NOMO-1 treated with DMSO at 0.1 percent for 48 hours (cell line): ENCODE measurements around the gene ARHGAP23.
"Not testable (repeated sequence)": the region's sequence is repeated elsewhere in the genome, so short reads cannot be mapped to it uniquely, and the experiment has no call there.

ENCODE experiments used
- DNase-seq: peaks from one replicate; lab custom pipeline; 2025; ENCODE audit not compliant: unreplicated experiment; lab: John Stamatoyannopoulos, UW

The ARHGAP23 gene

GRCh38 chr17:38484242-38485145, 56.2 kb downstream of the ARHGAP23 start:
- DNase-seq, result peak; percentile 52

DNA sequence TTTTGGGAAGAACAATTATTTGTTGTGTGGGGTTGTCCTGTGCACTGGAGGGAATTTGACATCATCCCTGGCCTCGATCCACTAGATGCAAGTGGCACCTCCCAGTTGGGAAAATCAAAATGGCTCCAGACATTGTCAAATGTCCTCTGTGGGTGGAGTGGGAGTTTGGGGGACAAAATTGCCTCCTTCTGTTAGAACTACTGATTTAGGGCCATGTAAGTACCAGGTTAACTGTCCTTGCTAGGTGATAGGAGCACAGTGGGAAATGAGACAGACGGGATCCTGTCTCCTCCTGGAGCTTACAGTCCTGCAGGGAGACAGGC, 56.8 kb downstream of the ARHGAP23 start:
- DNase-seq, result no peak

DNA sequence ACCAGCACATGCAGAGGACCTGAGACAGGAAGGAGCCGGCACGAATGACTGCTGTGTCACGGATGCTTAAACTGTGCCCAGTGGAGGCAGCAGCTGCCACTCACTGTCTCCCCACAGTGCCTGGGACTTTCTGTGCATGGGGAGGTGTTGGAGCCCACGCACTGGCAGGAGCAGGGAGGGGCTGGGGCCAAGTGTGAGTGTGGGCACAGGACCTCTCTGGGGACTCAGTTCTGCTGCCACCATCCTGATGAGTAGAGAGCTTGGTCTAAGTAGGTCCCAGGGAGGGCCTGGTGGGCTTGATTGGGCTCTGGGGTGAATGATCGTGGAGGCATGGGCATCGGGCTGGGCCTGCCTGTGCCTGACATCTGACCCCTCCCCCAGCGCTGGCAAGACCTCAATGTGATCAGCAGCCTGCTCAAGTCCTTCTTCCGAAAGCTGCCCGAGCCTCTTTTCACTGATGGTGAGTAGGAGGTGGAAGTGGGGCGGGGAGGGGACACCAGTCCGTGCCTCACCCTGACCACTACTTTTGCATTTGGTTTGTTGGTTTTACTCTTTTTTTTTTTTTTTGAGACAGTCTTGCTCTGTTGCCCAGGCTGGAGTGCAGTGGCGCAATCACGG, 57.5 kb downstream of the ARHGAP23 start:
- not testable (repeated sequence) for DNase-seq

- not testable (repeated sequence) for DNase-seq
Measured at GRCh38 chr17:38489774-38490173, 61.5 kb downstream of the ARHGAP23 start.

DNA sequence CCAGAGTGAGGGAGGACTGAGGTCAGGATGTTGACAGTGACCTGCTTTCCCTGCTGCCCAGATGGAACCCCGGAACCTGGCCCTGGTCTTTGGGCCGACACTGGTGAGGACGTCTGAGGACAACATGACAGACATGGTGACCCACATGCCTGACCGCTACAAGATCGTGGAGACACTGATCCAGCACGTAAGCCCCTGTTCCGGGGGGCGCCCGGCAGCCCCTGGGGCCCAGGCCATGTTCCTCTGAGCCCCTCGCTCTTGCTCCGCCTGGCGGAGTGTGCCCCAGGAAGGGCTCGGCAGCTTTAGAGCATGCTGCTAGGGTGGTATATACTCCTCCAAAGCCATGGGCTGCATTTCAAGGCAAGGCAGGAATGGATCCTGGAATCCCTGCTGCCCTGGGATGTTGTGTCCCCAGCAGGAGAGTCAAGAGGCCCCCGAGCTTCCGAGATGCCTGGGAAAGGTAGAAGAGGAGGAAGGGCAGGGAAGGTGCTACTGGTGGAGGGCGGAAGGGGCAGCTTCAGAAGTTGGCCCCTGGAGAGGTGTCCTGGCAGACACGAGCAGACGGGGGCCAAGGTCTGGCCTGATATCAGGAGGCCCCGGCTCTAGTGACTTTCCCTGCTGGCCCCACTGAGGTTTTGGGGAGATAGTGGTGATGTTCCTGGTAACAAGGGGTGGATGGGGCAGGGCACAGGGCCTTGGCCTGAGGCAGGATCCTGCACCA, 63.2 kb downstream of the ARHGAP23 start:
- not testable (repeated sequence) for DNase-seq

GRCh38 chr17:38492067-38493040, 64.1 kb downstream of the ARHGAP23 start:
- peak; percentile 73 for DNase-seq

GRCh38 chr17:38494152-38494551, 65.9 kb downstream of the ARHGAP23 start:
- DNase-seq, result not testable (repeated sequence)

DNA sequence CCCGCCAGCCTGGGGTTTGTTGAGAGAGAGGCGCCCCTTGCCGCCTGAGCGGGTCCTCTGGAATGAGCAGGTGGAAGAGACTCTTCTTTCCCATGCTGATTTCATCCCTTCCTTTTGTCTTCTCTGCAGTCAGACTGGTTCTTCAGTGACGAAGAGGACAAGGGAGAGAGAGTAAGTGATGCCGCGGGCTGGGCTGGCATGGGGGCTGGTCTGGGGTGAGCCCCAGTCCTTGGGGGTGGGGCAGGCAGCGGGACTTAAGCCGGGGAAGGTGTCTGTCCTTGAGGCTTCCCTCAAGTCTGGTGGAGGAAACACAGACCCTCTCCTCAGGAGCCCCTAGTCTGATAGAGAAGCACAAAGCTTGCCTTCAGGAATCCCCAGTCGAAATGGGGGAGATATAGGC, 69.4 kb downstream of the ARHGAP23 start:
- DNase-seq, result not testable (repeated sequence)

DNA sequence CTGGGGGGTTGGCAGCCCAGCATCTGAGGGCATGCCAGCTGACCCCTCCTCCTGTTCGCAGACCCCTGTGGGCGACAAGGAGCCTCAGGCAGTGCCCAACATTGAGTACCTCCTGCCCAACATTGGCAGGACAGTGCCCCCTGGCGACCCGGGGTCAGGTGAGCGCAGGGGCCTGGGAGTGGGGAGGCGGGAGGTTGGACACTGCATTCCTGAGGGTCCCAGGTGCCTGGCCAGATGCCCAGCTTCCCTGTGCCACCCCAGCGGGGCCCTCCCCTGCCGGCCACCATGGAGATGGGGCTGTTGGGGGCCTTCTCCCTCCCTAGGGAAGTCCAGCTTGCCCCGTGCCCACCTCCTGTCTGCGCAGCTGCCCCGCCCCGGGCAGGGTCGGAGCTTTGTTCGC, 70.1 kb downstream of the ARHGAP23 start:
- DNase-seq, result no peak

DNA sequence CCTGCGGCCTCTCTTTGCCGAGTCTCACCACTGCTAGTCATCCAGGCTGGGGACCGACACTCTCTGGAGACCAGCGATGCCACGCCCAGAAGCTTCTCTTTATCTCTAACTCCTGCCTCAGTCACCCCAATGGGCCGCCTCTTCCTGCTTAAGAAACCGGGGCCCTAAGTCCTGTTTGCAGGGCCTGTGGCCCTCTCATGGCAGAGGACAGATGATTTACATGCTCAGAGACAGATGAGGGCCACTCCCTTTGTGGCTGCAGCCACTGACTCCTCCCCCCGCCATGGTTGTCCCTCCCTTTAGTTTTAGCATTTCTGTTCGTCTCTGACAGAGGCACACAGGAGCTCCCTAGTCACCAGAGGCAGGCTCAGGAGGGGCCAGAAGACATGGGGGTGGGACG, 71.0 kb downstream of the ARHGAP23 start:
- DNase-seq, result not testable (repeated sequence)

DNA sequence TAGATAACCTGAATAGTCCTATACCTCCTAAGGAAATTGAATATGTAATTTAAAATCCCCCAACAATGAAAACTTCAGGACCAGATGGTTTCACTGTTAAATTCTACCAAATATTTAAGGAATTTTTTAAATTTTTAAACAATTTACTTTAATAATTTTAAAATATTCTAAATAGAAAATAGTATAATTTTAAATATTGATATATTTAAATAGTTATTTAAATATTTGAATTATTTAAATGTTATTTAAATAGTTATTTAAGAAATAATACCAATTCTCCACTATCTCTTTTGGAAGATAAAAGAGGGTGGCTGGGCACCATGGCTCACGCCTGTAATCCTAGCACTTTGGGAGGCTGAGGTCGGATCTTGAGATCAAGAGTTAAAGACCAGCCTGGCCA, 73.5 kb downstream of the ARHGAP23 start:
- DNase-seq, result not testable (repeated sequence)

- DNase-seq, result not testable (repeated sequence)
Measured at GRCh38 chr17:38503286-38503913, 75.1 kb downstream of the ARHGAP23 start.

DNA sequence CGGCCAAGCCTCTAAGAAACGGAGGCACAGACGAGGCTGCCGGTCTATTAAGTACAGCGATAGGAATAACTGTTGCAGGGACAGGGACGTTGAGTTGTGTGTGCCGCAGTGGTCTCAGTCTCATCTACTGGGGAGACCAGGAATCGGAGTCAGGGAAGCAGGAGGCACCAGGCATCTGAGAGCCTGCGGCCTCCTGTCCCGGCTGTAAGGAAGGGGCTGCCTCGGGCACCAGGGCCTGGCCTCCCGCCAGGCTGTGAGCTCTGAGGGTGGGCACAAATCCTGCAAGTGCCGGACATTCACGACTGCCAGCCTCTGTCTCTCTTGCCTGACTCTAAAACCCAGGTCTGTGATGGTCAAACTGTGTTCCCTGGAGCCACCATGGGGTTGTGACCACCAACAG, 76.0 kb downstream of the ARHGAP23 start:
- no peak for DNase-seq

DNA sequence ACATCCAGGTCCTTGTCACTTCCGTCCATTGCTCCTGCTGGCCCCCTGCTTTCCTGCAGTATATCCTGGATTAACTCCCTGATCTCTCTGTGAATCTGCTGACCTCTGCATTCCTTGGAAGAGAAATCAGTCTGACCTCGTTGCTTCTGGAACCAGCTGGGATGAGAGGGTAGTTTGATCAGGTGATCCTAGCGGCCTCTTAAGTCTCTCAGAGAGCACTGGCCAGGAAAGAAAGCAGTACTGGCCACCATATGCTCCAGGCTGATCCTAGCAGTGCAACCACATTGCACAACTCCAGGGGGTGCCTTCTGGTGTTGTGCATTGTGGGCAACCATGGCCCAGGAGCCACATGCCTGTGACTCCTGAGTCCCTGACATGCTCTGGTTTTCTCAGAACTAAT, 79.2 kb downstream of the ARHGAP23 start:
- no peak for DNase-seq

DNA sequence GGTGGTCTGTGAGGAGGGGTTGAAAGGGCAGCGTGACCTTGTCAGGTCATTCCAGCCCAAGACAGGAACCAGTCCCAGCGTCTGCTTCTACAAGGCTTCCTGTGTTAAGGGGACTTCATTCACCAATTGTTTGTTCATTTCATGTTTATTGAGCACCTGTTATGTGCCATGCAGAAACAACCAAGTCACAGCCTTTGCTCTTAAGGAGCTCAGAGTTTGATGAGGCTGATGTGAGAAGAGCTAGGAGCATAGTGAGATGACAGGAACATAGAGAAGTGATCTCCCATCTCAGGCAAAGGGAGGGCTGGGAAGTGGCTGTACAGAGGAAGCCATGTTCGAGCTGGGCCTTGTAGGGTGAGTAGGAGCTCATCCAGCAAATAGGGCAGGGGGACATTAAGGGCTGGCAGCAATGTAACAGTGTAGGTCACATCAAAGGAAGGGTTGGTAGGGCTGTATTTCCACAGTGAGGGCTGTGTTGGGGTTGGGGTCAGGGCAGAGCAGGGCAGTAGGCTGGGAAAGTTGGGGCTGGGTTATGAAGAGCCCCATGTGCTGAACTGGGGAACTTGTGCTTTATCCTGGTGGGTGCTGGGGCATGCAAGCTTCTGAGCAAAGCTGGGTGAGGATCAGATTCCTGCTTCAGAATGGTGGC, 79.8 kb downstream of the ARHGAP23 start:
- DNase-seq, result no peak

DNA sequence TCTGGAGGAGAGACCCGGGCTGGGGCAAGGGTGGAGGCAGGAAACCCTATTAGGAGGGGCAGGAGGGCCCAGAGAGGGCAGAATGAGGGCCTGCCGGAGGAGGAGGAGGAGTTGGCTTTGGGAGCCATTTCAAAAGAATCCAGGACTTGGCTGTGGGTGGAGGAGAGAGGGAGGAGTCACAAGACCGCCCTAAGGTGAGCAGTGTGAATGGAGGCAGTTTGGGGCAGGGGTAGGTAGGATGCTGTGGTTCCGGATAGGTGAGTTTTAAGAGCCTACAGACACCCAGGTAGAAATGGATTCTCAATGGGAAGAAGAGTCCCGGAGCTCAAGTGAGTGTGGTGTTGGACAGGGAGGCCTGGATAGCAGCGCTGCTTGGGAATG, 80.3 kb downstream of the ARHGAP23 start:
- peak; percentile 27 for DNase-seq

DNA sequence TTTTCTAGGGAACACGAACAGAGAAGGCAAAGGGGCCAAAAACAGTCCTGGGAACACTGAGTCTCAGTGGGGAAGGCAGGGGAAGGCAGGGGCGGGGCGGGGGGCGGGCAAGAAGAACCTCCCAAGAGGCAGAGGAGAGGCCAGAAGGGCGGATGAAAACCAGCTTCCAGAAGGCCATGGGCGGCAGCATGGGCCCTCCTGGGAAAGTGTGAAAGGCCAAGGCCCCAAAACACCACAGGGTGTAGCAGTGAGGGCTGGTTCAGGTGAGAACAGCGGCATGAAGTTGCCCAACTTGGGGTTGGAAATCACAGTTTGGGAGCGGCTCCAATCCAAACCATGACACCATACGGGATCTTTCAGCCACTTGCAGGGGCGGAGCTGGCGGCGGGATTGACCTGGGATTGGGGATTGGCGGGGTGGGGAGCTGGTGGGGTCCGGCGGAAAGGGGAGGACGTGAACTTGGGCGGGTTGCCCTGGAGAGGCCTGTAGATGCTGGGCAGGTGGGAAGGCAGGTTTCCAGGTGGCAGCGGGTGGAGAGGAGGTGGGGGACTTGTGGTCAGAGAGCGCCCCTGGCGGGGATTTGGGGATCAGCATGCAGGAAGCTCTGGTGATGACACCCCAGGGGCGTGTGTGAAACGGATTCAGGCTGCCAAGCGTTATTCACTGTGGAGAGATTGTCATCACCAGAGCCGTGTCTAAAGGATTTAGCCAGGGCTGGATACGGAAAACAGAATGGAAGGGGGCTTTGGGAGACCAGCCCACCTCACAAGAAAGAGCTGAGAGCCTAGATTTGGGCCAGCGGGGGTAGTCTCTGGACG, 80.9 kb downstream of the ARHGAP23 start:
- peak; percentile 44 for DNase-seq

DNA sequence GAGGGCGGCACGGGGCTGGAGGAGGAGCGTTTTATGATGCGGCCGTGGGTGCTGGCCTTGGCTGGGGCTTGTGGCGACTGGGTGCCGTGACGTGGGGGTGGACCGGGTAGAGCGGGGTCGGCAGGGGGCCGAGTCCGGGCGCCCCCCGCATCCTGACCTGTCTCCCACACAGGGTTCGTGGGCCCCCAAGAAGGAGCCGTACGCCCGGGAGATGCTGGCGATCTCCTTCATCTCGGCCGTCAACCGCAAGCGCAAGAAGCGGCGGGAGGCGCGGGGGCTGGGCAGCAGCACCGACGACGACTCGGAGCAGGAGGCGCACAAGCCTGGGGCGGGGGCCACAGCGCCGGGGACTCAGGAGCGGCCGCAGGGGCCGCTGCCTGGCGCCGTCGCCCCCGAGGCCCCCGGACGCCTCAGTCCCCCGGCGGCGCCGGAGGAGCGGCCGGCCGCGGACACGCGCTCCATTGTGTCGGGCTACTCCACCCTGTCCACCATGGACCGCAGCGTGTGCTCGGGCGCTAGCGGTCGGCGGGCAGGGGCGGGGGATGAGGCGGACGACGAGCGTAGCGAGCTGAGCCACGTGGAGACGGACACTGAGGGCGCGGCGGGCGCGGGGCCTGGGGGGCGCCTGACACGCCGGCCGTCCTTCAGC, 81.6 kb downstream of the ARHGAP23 start:
- no peak for DNase-seq
